ENCODE results near the gene SMAD1.

SMAD1 gene

GRCh38 chr4:145481164-145481941, at the start of gene SMAD1:
TSS of gene SMAD1 (plus strand) at chr4:145481853. CDS start at chr4:145514614, 32,761 bp downstream.
- peak; percentile 22 for DNase-seq

- DNase-seq: no peak
Observed at GRCh38 chr4:145433684-145434083, 48.0 kb upstream of the SMAD1 start.

GRCh38 chr4:145435646-145436045, 46.0 kb upstream of the SMAD1 start:
- DNase-seq: no peak

GRCh38 chr4:145436114-145436513, 45.5 kb upstream of the SMAD1 start:
- DNase-seq: no peak

- DNase-seq: no peak
Observed at GRCh38 chr4:145436796-145437195, 44.9 kb upstream of the SMAD1 start.

GRCh38 chr4:145437466-145437865, 44.2 kb upstream of the SMAD1 start:
- no peak for DNase-seq

- DNase-seq: no peak
Observed at GRCh38 chr4:145438298-145438697, 43.4 kb upstream of the SMAD1 start.

- no peak for DNase-seq
Observed at GRCh38 chr4:145440292-145441007, 41.2 kb upstream of the SMAD1 start.

GRCh38 chr4:145446184-145446583, 35.5 kb upstream of the SMAD1 start:
- DNase-seq: no peak

GRCh38 chr4:145451895-145452294, 29.8 kb upstream of the SMAD1 start:
- DNase-seq: no peak

GRCh38 chr4:145452447-145453162, 29.0 kb upstream of the SMAD1 start:
- no peak for DNase-seq

GRCh38 chr4:145453163-145453520, 28.5 kb upstream of the SMAD1 start:
- DNase-seq: no peak

GRCh38 chr4:145473203-145473602, 8.4 kb upstream of the SMAD1 start:
- DNase-seq: no peak

- no peak for DNase-seq
Observed at GRCh38 chr4:145480257-145480656, 1.4 kb upstream of the SMAD1 start.

- no peak for DNase-seq
Observed at GRCh38 chr4:145481942-145482208, 222 bp downstream of the SMAD1 start.

- DNase-seq: peak; percentile 17
Observed at GRCh38 chr4:145482209-145483037, 770 bp downstream of the SMAD1 start.

- DNase-seq: no peak
Observed at GRCh38 chr4:145483514-145483913, 1.9 kb downstream of the SMAD1 start.

- DNase-seq: no peak
Observed at GRCh38 chr4:145484225-145484846, 2.7 kb downstream of the SMAD1 start.

GRCh38 chr4:145485120-145485519, 3.5 kb downstream of the SMAD1 start:
- no peak for DNase-seq

GRCh38 chr4:145486603-145487002, 5.0 kb downstream of the SMAD1 start:
- DNase-seq: no peak

GRCh38 chr4:145487631-145488030, 6.0 kb downstream of the SMAD1 start:
- no peak for DNase-seq

GRCh38 chr4:145488310-145488709, 6.7 kb downstream of the SMAD1 start:
- DNase-seq: no peak

GRCh38 chr4:145489556-145489955, 7.9 kb downstream of the SMAD1 start:
- DNase-seq: no peak
